H1 (cell line): ENCODE results near the gene BCO1. TPM values are rescaled to one million over a fixed set of nuclear protein-coding genes. Genes with fewer than 3 reads are reported as not detected.

Source experiments
- TBP ChIP-seq: IDR thresholded peaks from 2 replicates; pipeline ENCODE4 v1.6.1; 2011; ENCODE audit warnings: low read depth, low read length, improper control_type of control experiment
- polyA plus RNA-seq, 7 experiments: library from polyadenylated mRNA; depleted of rRNA in 3 of 7; stranded (reverse) in 5 of 7; unstranded in 2 of 7; fragments of >200 nt in 5 of 7; fragments of 200-250 nt in 2 of 7; gene quantifications; 1 replicate in 5 of 7; 2 replicates in 1 of 7; 4 replicates in 1 of 7; pipeline versions ENCODE4 v1.2.1 to v1.2.3, GENCODE V29; 2011 to 2013; ENCODE audit warnings: missing spikeins in 2 of 7, mixed read lengths in 2 of 7
- total RNA-seq: library from RNA; stranded (reverse); fragmentation: NEBNext Ultra II Directional; extraction: Animal tissue kit (Norgen Biotek cat#: 25700); gene quantifications from 2 replicates; pipeline ENCODE4 v1.2.1, GENCODE V29; 2021

Gene BCO1
- total and polyA plus RNA-seq, 2 of the 8 experiments (the other 6 are each of a cell fraction or from before 2014, with no cell fraction given): 0.21 TPM; not detected in 1

DNA sequence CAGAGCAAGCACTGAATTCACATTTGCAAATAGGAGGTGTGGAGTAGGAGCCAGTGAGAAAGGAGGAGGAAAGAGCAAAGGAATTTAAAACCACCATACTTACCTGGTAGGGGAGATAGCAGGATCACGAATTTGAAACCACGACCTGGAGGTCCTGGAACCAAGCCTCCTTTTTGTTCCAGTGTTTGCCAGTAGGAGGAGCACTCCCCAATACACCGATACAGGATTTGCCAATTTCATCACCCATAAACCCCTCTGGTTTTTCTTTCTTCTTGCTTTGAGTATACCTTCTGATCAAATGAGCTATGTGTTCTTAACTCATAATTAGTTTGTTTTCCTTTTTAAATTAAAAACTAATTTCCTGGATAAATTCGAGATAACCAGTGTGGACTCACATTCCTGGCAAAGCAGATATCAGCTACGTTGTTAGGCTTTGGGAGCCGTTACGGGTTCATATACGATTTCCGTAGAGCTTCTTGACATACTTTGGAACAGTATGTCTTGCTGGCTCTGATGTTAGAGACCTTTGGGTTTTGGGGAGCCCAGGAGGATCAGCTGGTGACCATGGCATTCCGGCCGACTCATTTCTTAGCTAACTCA is 22.7 kb downstream of the BCO1 start (continued):
- TF ChIP-seq TBP: no peak
